Neural progenitor cell (in vitro differentiated cells): ENCODE results near the gene TRIO. TPM values are rescaled to one million over a fixed set of nuclear protein-coding genes. Genes with fewer than 3 reads are reported as not detected.

Source experiments
- DNase-seq: peaks from one replicate; pipeline ENCODE4 v3.0.0-alpha.2; 2016; ENCODE audit warnings: low spot score
- H2AFZ ChIP-seq: fragments of 200-600 bp; sonication (generic); replicated peaks from 2 replicates; pipeline ENCODE4 v1.6.1; 2016; ENCODE audit warnings: antibody characterized with exemption
- H3F3A ChIP-seq: fragments of 200-600 bp; sonication (generic); 2 replicates; pipeline ENCODE4 v1.6.1; 2016; ENCODE audit warnings: antibody characterized with exemption, low read depth
- H3K27ac ChIP-seq: fragments of 200-600 bp; sonication (generic); 2 replicates; pipeline ENCODE4 v1.5.1; 2016; ENCODE audit warnings: mild to moderate bottlenecking
- H3K27me3 ChIP-seq: fragments of 200-600 bp; sonication (generic); 2 replicates; pipeline ENCODE4 v1.6.1; 2016; ENCODE audit warnings: mild to moderate bottlenecking, moderate library complexity
- H3K36me3 ChIP-seq: fragments of 200-600 bp; sonication (generic); 2 replicates; pipeline ENCODE4 v1.5.1; 2016
- H3K4me1 ChIP-seq: fragments of 200-600 bp; sonication (generic); 2 replicates; pipeline ENCODE4 v1.6.1; 2016; ENCODE audit warnings: mixed run types
- H3K4me2 ChIP-seq: fragments of 200-600 bp; sonication (generic); 2 replicates; pipeline ENCODE4 v1.6.1; 2016
- H3K4me3 ChIP-seq: fragments of 200-600 bp; sonication (generic); 2 replicates; pipeline ENCODE4 v1.5.1; 2016
- H3K79me2 ChIP-seq: fragments of 200-600 bp; sonication (generic); 2 replicates; pipeline ENCODE4 v1.6.1; 2016; ENCODE audit warnings: low read depth
- H3K9ac ChIP-seq: fragments of 200-600 bp; sonication (generic); 2 replicates; pipeline ENCODE4 v1.6.1; 2016
- H3K9me3 ChIP-seq: fragments of 200-600 bp; sonication (generic); 2 replicates; pipeline ENCODE4 v1.5.1; 2016; ENCODE audit warnings: low read depth
- H4K20me1 ChIP-seq: fragments of 200-600 bp; sonication (generic); 2 replicates; pipeline ENCODE4 v1.6.1; 2016; ENCODE audit warnings: low read depth
- H3K27ac Mint-ChIP-seq: 3 replicates; pipeline ENCODE4 v1.8.0; 2021; ENCODE audit warnings: mixed read lengths
- H3K27me3 Mint-ChIP-seq: 2 replicates; pipeline ENCODE4 v1.8.0; 2022; ENCODE audit warnings: low read depth, mild to moderate bottlenecking, inconsistent platforms, moderate library complexity, mixed read lengths; ENCODE audit not compliant: insufficient read depth
- H3K36me3 Mint-ChIP-seq: 3 replicates; pipeline ENCODE4 v1.8.0; 2021; ENCODE audit warnings: mixed read lengths
- H3K4me1 Mint-ChIP-seq: 3 replicates; pipeline ENCODE4 v1.8.0; 2021; ENCODE audit warnings: mixed read lengths
- H3K4me3 Mint-ChIP-seq: 3 replicates; pipeline ENCODE4 v1.8.0; 2021; ENCODE audit warnings: mild to moderate bottlenecking, moderate library complexity, mixed read lengths
- H3K9me3 Mint-ChIP-seq: 3 replicates; pipeline ENCODE4 v1.8.0; 2020; ENCODE audit warnings: mixed read lengths
- CTCF ChIP-seq: fragments of 200-600 bp; sonication (generic); IDR thresholded peaks from 2 replicates; pipeline ENCODE4 v1.5.1; 2017; ENCODE audit warnings: antibody characterized with exemption, mild to moderate bottlenecking
- EZH2 ChIP-seq: fragments of 200-600 bp; sonication (generic); IDR thresholded peaks from 2 replicates; pipeline ENCODE4 v1.6.1; 2017; ENCODE audit warnings: antibody characterized with exemption, mild to moderate bottlenecking, moderate library complexity
- EZH2phosphoT487 ChIP-seq: fragments of 200-600 bp; sonication (generic); IDR thresholded peaks from 2 replicates; pipeline ENCODE4 v1.6.1; 2017; ENCODE audit warnings: antibody characterized with exemption
- total RNA-seq: library from RNA; depleted of rRNA; stranded (reverse); fragments of >200 nt; gene quantifications from 2 replicates; pipeline ENCODE4 v1.2.3, GENCODE V29; 2015; ENCODE audit warnings: low replicate concordance

TRIO gene
- total RNA-seq, 1 donor from 2014 or later = 84.7 TPM

GRCh38 chr5:14462681-14463080, 319.5 kb downstream of the TRIO start:
- Histone ChIP-seq H3K4me1 (no peaks in the 10 kb centered on the region), H3K79me2 (no peaks in the 10 kb centered on the region), H4K20me1 (no peaks in the 10 kb centered on the region), H3K9ac (no peak overlapping the region), H2AFZ (no peak overlapping the region), H3K27ac (no peak overlapping the region), H3K9me3 (no peaks in the 10 kb centered on the region), H3K36me3 (no peaks in the 10 kb centered on the region), H3K4me2 (no peak overlapping the region), H3K4me3 (no peak overlapping the region), H3F3A (no peaks in the 10 kb centered on the region), H3K27me3 (no peaks in the 10 kb centered on the region)
- peaks cover under 1% of the 10 kb centered on the region for H3K27me3 Mint-ChIP-seq
- no peaks in the 10 kb centered on the region for H3K9me3 Mint-ChIP-seq
- H3K27ac Mint-ChIP-seq = no peak overlapping the region
- no peak for TF ChIP-seq EZH2phosphoT487
- no peak for TF ChIP-seq CTCF
- TF ChIP-seq EZH2 = no peak
- H3K36me3 Mint-ChIP-seq = peaks cover 19% of the 10 kb centered on the region
- H3K4me1 Mint-ChIP-seq = peaks cover 14% of the 10 kb centered on the region
- no peak overlapping the region for H3K4me3 Mint-ChIP-seq
- DNase-seq = no peak

- TF ChIP-seq EZH2phosphoT487 (no peak), EZH2 (no peak), CTCF (no peak)
- Mint-ChIP-seq H3K4me3 (no peak overlapping the region), H3K4me1 (peaks cover 12% of the 10 kb centered on the region), H3K9me3 (no peaks in the 10 kb centered on the region), H3K27ac (no peak overlapping the region), H3K36me3 (peaks cover 19% of the 10 kb centered on the region), H3K27me3 (no peaks in the 10 kb centered on the region)
- Histone ChIP-seq H2AFZ (no peak overlapping the region), H3K27me3 (no peaks in the 10 kb centered on the region), H3K36me3 (no peaks in the 10 kb centered on the region), H3K4me3 (no peak overlapping the region), H3K4me2 (no peak overlapping the region), H3K9ac (no peak overlapping the region), H3K9me3 (no peaks in the 10 kb centered on the region), H3K79me2 (no peaks in the 10 kb centered on the region), H3F3A (no peaks in the 10 kb centered on the region), H4K20me1 (no peaks in the 10 kb centered on the region), H3K27ac (no peak overlapping the region), H3K4me1 (no peaks in the 10 kb centered on the region)
- DNase-seq = no peak
Measured at GRCh38 chr5:14463629-14464028, 320.5 kb downstream of the TRIO start.

GRCh38 chr5:14464096-14464495, 321.0 kb downstream of the TRIO start:
- DNase-seq = no peak
- Histone ChIP-seq H3K4me3 (no peak overlapping the region), H4K20me1 (no peaks in the 10 kb centered on the region), H3F3A (no peaks in the 10 kb centered on the region), H3K9me3 (no peaks in the 10 kb centered on the region), H3K9ac (no peak overlapping the region), H3K4me1 (peaks cover 2% of the 10 kb centered on the region), H3K36me3 (peaks cover 2% of the 10 kb centered on the region), H3K27me3 (no peaks in the 10 kb centered on the region), H3K27ac (no peak overlapping the region), H3K79me2 (no peaks in the 10 kb centered on the region), H2AFZ (no peak overlapping the region), H3K4me2 (no peak overlapping the region)
- H3K27ac Mint-ChIP-seq = no peak overlapping the region
- peaks cover 16% of the 10 kb centered on the region for H3K36me3 Mint-ChIP-seq
- no peaks in the 10 kb centered on the region for H3K9me3 Mint-ChIP-seq
- TF ChIP-seq EZH2 (no peak), EZH2phosphoT487 (no peak)
- H3K4me3 Mint-ChIP-seq = no peak overlapping the region
- H3K4me1 Mint-ChIP-seq = peaks cover 11% of the 10 kb centered on the region
- H3K27me3 Mint-ChIP-seq = no peaks in the 10 kb centered on the region

GRCh38 chr5:14464671-14465070, 321.5 kb downstream of the TRIO start:
- H3K27ac ChIP-seq = peak overlapping the region; percentile 66
- H3K9me3 Mint-ChIP-seq = no peaks in the 10 kb centered on the region
- no peaks in the 10 kb centered on the region for H3K79me2 ChIP-seq

More at GRCh38 chr5:14464671-14465070, 321.5 kb downstream of the TRIO start:
- no peak overlapping the region for H3K4me2 ChIP-seq
- no peaks in the 10 kb centered on the region for H3K9me3 ChIP-seq
- no peak overlapping the region for H2AFZ ChIP-seq
- H3K4me3 ChIP-seq = no peak overlapping the region
- Mint-ChIP-seq H3K27me3 (no peaks in the 10 kb centered on the region), H3K36me3 (peaks cover 15% of the 10 kb centered on the region), H3K4me1 (peaks cover 16% of the 10 kb centered on the region), H3K27ac (no peak overlapping the region), H3K4me3 (no peak overlapping the region)
- no peak overlapping the region for H3K9ac ChIP-seq
- no peaks in the 10 kb centered on the region for H3K27me3 ChIP-seq
- TF ChIP-seq EZH2phosphoT487 (no peak), EZH2 (no peak), CTCF (no peak)
- H3F3A ChIP-seq = no peaks in the 10 kb centered on the region
- no peak for DNase-seq
- peaks cover 4% of the 10 kb centered on the region for H3K36me3 ChIP-seq
- peaks cover 7% of the 10 kb centered on the region for H3K4me1 ChIP-seq
- no peaks in the 10 kb centered on the region for H4K20me1 ChIP-seq
